Neural progenitor cell (in vitro differentiated cells): ENCODE results near the gene RTN4R. TPM values are rescaled to one million over a fixed set of nuclear protein-coding genes. Genes with fewer than 3 reads are reported as not detected.

ENCODE experiments used
- DNase-seq: peaks from one replicate; pipeline ENCODE4 v3.0.0-alpha.2; 2016; ENCODE audit warnings: low spot score
- H2AFZ ChIP-seq: fragments of 200-600 bp; sonication (generic); replicated peaks from 2 replicates; pipeline ENCODE4 v1.6.1; 2016; ENCODE audit warnings: antibody characterized with exemption
- H3F3A ChIP-seq: fragments of 200-600 bp; sonication (generic); 2 replicates; pipeline ENCODE4 v1.6.1; 2016; ENCODE audit warnings: antibody characterized with exemption, low read depth
- H3K27ac ChIP-seq: fragments of 200-600 bp; sonication (generic); 2 replicates; pipeline ENCODE4 v1.5.1; 2016; ENCODE audit warnings: mild to moderate bottlenecking
- H3K27me3 ChIP-seq: fragments of 200-600 bp; sonication (generic); 2 replicates; pipeline ENCODE4 v1.6.1; 2016; ENCODE audit warnings: mild to moderate bottlenecking, moderate library complexity
- H3K36me3 ChIP-seq: fragments of 200-600 bp; sonication (generic); 2 replicates; pipeline ENCODE4 v1.5.1; 2016
- H3K4me1 ChIP-seq: fragments of 200-600 bp; sonication (generic); 2 replicates; pipeline ENCODE4 v1.6.1; 2016; ENCODE audit warnings: mixed run types
- H3K4me2 ChIP-seq: fragments of 200-600 bp; sonication (generic); 2 replicates; pipeline ENCODE4 v1.6.1; 2016
- H3K4me3 ChIP-seq: fragments of 200-600 bp; sonication (generic); 2 replicates; pipeline ENCODE4 v1.5.1; 2016
- H3K79me2 ChIP-seq: fragments of 200-600 bp; sonication (generic); 2 replicates; pipeline ENCODE4 v1.6.1; 2016; ENCODE audit warnings: low read depth
- H3K9ac ChIP-seq: fragments of 200-600 bp; sonication (generic); 2 replicates; pipeline ENCODE4 v1.6.1; 2016
- H3K9me3 ChIP-seq: fragments of 200-600 bp; sonication (generic); 2 replicates; pipeline ENCODE4 v1.5.1; 2016; ENCODE audit warnings: low read depth
- H4K20me1 ChIP-seq: fragments of 200-600 bp; sonication (generic); 2 replicates; pipeline ENCODE4 v1.6.1; 2016; ENCODE audit warnings: low read depth
- H3K27ac Mint-ChIP-seq: 3 replicates; pipeline ENCODE4 v1.8.0; 2021; ENCODE audit warnings: mixed read lengths
- H3K27me3 Mint-ChIP-seq: 2 replicates; pipeline ENCODE4 v1.8.0; 2022; ENCODE audit warnings: low read depth, mild to moderate bottlenecking, inconsistent platforms, moderate library complexity, mixed read lengths; ENCODE audit not compliant: insufficient read depth
- H3K36me3 Mint-ChIP-seq: 3 replicates; pipeline ENCODE4 v1.8.0; 2021; ENCODE audit warnings: mixed read lengths
- H3K4me1 Mint-ChIP-seq: 3 replicates; pipeline ENCODE4 v1.8.0; 2021; ENCODE audit warnings: mixed read lengths
- H3K4me3 Mint-ChIP-seq: 3 replicates; pipeline ENCODE4 v1.8.0; 2021; ENCODE audit warnings: mild to moderate bottlenecking, moderate library complexity, mixed read lengths
- H3K9me3 Mint-ChIP-seq: 3 replicates; pipeline ENCODE4 v1.8.0; 2020; ENCODE audit warnings: mixed read lengths
- EZH2 ChIP-seq: fragments of 200-600 bp; sonication (generic); IDR thresholded peaks from 2 replicates; pipeline ENCODE4 v1.6.1; 2017; ENCODE audit warnings: antibody characterized with exemption, mild to moderate bottlenecking, moderate library complexity
- EZH2phosphoT487 ChIP-seq: fragments of 200-600 bp; sonication (generic); IDR thresholded peaks from 2 replicates; pipeline ENCODE4 v1.6.1; 2017; ENCODE audit warnings: antibody characterized with exemption
- total RNA-seq: library from RNA; depleted of rRNA; stranded (reverse); fragments of >200 nt; gene quantifications from 2 replicates; pipeline ENCODE4 v1.2.3, GENCODE V29; 2015; ENCODE audit warnings: low replicate concordance
- TF ChIP-seq, protein P1 (sequence below): fragments of 200-600 bp; sonication (generic); IDR thresholded peaks from 2 replicates; pipeline ENCODE4 v1.5.1; 2017; ENCODE audit warnings: antibody characterized with exemption, mild to moderate bottlenecking

The RTN4R gene
- total RNA-seq, 1 donor from 2014 or later = 6.3 TPM

DNA sequence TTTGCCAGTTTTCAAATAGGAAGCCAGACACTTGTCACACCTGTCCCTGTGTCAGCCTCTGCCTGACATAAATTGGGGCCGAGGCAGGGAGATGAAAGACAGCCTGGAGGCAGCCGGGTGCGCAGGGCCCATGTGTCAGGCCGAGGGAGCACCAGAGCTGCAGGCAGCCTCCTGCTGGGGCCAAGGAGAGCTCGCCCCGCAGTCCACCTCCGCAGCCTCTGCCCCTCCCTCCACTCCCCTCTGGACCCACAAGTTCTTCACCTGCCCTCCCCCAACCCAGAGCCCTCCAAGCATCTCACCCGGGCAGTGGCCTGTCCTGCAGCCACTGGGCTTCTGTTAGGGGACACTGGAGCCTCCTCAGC, 8.8 kb downstream of the RTN4R start:
- H3K36me3 Mint-ChIP-seq = no peaks in the 10 kb centered on the region

DNA sequence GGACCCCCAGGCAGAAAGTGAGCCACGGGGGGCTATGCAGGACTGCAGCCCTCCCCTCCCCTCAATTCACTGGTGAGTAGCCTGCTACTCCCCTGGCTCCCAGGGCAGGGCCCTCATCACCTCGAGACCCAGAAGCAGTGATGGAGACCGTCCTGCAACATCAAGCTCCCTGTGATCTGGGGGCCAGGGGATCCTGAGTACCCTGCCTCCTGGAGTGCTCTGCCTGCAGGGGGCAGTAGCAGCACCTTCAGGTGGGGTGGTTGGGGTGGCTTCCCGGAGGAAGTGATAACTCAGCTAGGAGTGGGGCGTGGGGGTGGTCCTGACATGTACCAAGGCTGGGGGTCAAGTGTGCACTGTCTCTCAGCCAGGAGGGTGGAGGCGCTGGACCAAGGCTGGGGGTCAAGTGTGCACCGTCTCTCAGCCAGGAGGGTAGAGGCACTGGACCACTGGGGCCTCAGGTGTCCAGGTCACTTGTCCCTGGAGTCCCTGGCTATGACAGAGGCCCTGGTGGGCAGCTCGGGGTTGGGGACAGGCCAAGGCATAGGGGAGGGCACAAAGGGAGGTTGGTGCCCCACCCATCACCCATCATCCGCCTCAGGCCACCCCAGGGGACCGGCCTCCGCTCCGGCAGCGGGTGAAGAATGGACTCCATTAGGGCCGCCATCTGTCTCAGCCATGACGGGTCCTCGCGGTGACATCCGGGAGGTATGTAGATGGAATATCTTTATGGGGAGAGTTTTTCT, 9.4 kb downstream of the RTN4R start:
- no peaks in the 10 kb centered on the region for H3K27me3 ChIP-seq
- no peak overlapping the region for H3K4me3 ChIP-seq
- TF ChIP-seq, protein P1, sequence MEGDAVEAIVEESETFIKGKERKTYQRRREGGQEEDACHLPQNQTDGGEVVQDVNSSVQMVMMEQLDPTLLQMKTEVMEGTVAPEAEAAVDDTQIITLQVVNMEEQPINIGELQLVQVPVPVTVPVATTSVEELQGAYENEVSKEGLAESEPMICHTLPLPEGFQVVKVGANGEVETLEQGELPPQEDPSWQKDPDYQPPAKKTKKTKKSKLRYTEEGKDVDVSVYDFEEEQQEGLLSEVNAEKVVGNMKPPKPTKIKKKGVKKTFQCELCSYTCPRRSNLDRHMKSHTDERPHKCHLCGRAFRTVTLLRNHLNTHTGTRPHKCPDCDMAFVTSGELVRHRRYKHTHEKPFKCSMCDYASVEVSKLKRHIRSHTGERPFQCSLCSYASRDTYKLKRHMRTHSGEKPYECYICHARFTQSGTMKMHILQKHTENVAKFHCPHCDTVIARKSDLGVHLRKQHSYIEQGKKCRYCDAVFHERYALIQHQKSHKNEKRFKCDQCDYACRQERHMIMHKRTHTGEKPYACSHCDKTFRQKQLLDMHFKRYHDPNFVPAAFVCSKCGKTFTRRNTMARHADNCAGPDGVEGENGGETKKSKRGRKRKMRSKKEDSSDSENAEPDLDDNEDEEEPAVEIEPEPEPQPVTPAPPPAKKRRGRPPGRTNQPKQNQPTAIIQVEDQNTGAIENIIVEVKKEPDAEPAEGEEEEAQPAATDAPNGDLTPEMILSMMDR = peak; percentile 48
- TF ChIP-seq EZH2 = no peak
- no peaks in the 10 kb centered on the region for H3K9me3 ChIP-seq
- H3K4me2 ChIP-seq = no peak overlapping the region
- no peak overlapping the region for H3K4me3 Mint-ChIP-seq
- H3K27me3 Mint-ChIP-seq = peaks cover 5% of the 10 kb centered on the region
- no peaks in the 10 kb centered on the region for H3K4me1 ChIP-seq
- no peak overlapping the region for H2AFZ ChIP-seq
- H3K27ac Mint-ChIP-seq = no peak overlapping the region
- no peaks in the 10 kb centered on the region for H3K79me2 ChIP-seq
- no peaks in the 10 kb centered on the region for H3K9me3 Mint-ChIP-seq
- no peak overlapping the region for H3K9ac ChIP-seq
- H3K27ac ChIP-seq = no peak overlapping the region
- peaks cover 15% of the 10 kb centered on the region for H3K4me1 Mint-ChIP-seq
- no peaks in the 10 kb centered on the region for H3F3A ChIP-seq
- H4K20me1 ChIP-seq = peaks cover 29% of the 10 kb centered on the region
- H3K36me3 Mint-ChIP-seq = no peaks in the 10 kb centered on the region
- no peak for DNase-seq
- H3K36me3 ChIP-seq = no peaks in the 10 kb centered on the region

More for the DNA sequence above, 8.8 kb downstream of the RTN4R start:
- Histone ChIP-seq H4K20me1 (peaks cover 33% of the 10 kb centered on the region), H3K9ac (no peak overlapping the region), H3K4me1 (no peaks in the 10 kb centered on the region), H3K4me3 (no peak overlapping the region), H3K36me3 (no peaks in the 10 kb centered on the region), H3F3A (no peaks in the 10 kb centered on the region), H3K27ac (no peak overlapping the region), H3K9me3 (no peaks in the 10 kb centered on the region), H3K4me2 (no peak overlapping the region), H3K27me3 (no peaks in the 10 kb centered on the region), H3K79me2 (no peaks in the 10 kb centered on the region), H2AFZ (no peak overlapping the region)
- TF ChIP-seq, protein P1 = no peak
- TF ChIP-seq EZH2 = no peak
- no peak for TF ChIP-seq EZH2phosphoT487
- peaks cover 3% of the 10 kb centered on the region for H3K27me3 Mint-ChIP-seq
- no peaks in the 10 kb centered on the region for H3K9me3 Mint-ChIP-seq
- H3K4me3 Mint-ChIP-seq = no peak overlapping the region
- no peak for DNase-seq
- H3K4me1 Mint-ChIP-seq = peaks cover 18% of the 10 kb centered on the region
- no peak overlapping the region for H3K27ac Mint-ChIP-seq

DNA sequence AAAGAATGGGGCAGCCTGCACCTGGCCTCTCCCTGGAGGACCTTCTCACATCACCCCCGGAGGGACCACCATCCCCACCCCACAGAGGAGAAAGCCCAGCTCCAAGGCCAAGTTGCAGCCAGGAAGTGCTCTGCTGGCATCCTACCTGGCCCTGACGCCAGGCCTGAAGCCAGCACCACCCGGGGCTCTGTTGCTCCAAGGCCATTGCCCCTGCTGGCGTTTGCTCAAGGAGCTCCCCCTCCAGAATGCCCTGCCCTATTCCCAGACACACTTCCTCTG, 10.2 kb downstream of the RTN4R start:
- Histone ChIP-seq H3K9ac (no peak overlapping the region), H3K4me2 (no peak overlapping the region), H3K27ac (no peak overlapping the region), H3K36me3 (no peaks in the 10 kb centered on the region), H3K4me3 (no peak overlapping the region), H3F3A (no peaks in the 10 kb centered on the region), H3K27me3 (no peaks in the 10 kb centered on the region), H2AFZ (no peak overlapping the region), H3K79me2 (no peaks in the 10 kb centered on the region), H3K4me1 (no peaks in the 10 kb centered on the region), H3K9me3 (no peaks in the 10 kb centered on the region), H4K20me1 (peaks cover 27% of the 10 kb centered on the region)
- H3K27ac Mint-ChIP-seq = no peak overlapping the region
- H3K9me3 Mint-ChIP-seq = no peaks in the 10 kb centered on the region
- DNase-seq = no peak
- TF ChIP-seq, protein P1 = no peak
- H3K36me3 Mint-ChIP-seq = no peaks in the 10 kb centered on the region
- peaks cover 5% of the 10 kb centered on the region for H3K27me3 Mint-ChIP-seq
- no peak overlapping the region for H3K4me3 Mint-ChIP-seq
- peaks cover 16% of the 10 kb centered on the region for H3K4me1 Mint-ChIP-seq
